H1 (cell line): Measurements from ENCODE around the gene P2RX6. TPM values are rescaled to one million over a fixed set of nuclear protein-coding genes. Genes with fewer than 3 reads are reported as not detected.

Experiments
- CTCF ChIA-PET: fragments of 300-600 bp; sonication (Branson Sonifier 250); formaldehyde crosslinking; loops from one replicate; lab custom pipeline; 2021; ENCODE audit not compliant: partially characterized antibody; lab: Charles Lee
- POLR2A ChIA-PET: fragments of 300-600 bp; sonication (Branson Sonifier 250); formaldehyde crosslinking; loops from one replicate; lab custom pipeline; 2021; ENCODE audit warnings: inconsistent platforms; ENCODE audit not compliant: partially characterized antibody; lab: Charles Lee
- DNase-seq, 2 experiments: peaks; one replicate each; pipeline versions ENCODE4 v3.0.0 to v3.0.0-alpha.2; 2010 to 2022; ENCODE audit warnings: low spot score in 2 of 2, low read depth in 1 of 2, mixed read lengths in 1 of 2
- FAIRE-seq: peaks from 2 replicates; lab custom pipeline; 2011; peaks lifted over from hg19 to GRCh38; lab: Jason Lieb, UNC
- H2AFZ ChIP-seq: 2 replicates; pipeline ENCODE4 v1.8.1; 2012; ENCODE audit warnings: low read length, inconsistent platforms
- H2AK5ac ChIP-seq: 2 replicates; pipeline ENCODE4 v1.6.1; 2013; ENCODE audit warnings: low read depth, low read length
- H2BK120ac ChIP-seq: replicated peaks from 2 replicates; pipeline ENCODE3; 2013; ENCODE audit warnings: low read depth, low read length, inconsistent platforms
- H2BK12ac ChIP-seq: 2 replicates; pipeline ENCODE4 v1.6.1; 2013; ENCODE audit warnings: low read depth, low read length
- H2BK15ac ChIP-seq: 2 replicates; pipeline ENCODE4 v1.6.1; 2013; ENCODE audit warnings: low read length
- H2BK20ac ChIP-seq: 2 replicates; pipeline ENCODE4 v1.6.1; 2013; ENCODE audit warnings: low read length
- H2BK5ac ChIP-seq: 2 replicates; pipeline ENCODE4 v1.6.1; 2013; ENCODE audit warnings: low read depth, low read length
- H3K14ac ChIP-seq: 2 replicates; pipeline ENCODE4 v1.6.1; 2013; ENCODE audit warnings: inconsistent platforms; ENCODE audit not compliant: insufficient read length
- H3K18ac ChIP-seq: 2 replicates; pipeline ENCODE4 v1.6.1; 2013; ENCODE audit warnings: low read length; ENCODE audit errors: extremely low read depth
- H3K23ac ChIP-seq: 2 replicates; pipeline ENCODE4 v1.6.1; 2013; ENCODE audit warnings: inconsistent platforms; ENCODE audit not compliant: insufficient read length
- H3K23me2 ChIP-seq: 2 replicates; pipeline ENCODE4 v1.6.1; 2013; ENCODE audit warnings: low read depth, low read length
- H3K27ac ChIP-seq: 2 replicates; pipeline ENCODE4 v1.6.1; 2011; ENCODE audit warnings: low read depth, low read length, inconsistent platforms
- H3K27me3 ChIP-seq, 4 experiments: replicated peaks in 1 of 4; 1 replicate in 1 of 4; 2 replicates in 3 of 4; pipeline versions ENCODE4 v1.6.1 to v1.8.1; 2011 to 2013; ENCODE audit warnings: low read length in 3 of 4, mild to moderate bottlenecking in 3 of 4, inconsistent platforms in 2 of 4, mixed read lengths in 2 of 4, moderate library complexity in 1 of 4; ENCODE audit not compliant: control insufficient read depth in 3 of 4, insufficient read depth in 3 of 4; ENCODE audit errors: extremely low read depth in 1 of 4
- H3K36me3 ChIP-seq, 4 experiments: 2 replicates each; pipeline versions ENCODE4 v1.6.1 to v1.8.1; 2011 to 2013; ENCODE audit warnings: mild to moderate bottlenecking in 4 of 4, low read length in 3 of 4, moderate library complexity in 2 of 4, control low read depth in 1 of 4, inconsistent platforms in 1 of 4; ENCODE audit not compliant: insufficient read depth in 4 of 4, control insufficient read depth in 2 of 4
- H3K4ac ChIP-seq: replicated peaks from 2 replicates; pipeline ENCODE3; 2013; ENCODE audit warnings: low read length, low read depth, mixed read lengths, inconsistent platforms; ENCODE audit not compliant: insufficient read length
- H3K4me1 ChIP-seq, 4 experiments: replicated peaks in 1 of 4; 1 replicate in 1 of 4; 2 replicates in 3 of 4; pipeline versions ENCODE4 v1.6.1 to v1.8.1; 2011 to 2013; ENCODE audit warnings: low read length in 3 of 4, inconsistent platforms in 2 of 4, mixed read lengths in 1 of 4; ENCODE audit not compliant: insufficient read depth in 4 of 4, control insufficient read depth in 3 of 4
- H3K4me2 ChIP-seq, 2 experiments: 2 replicates each; pipeline versions ENCODE4 v1.6.1 to v1.8.1; 2011 to 2013; ENCODE audit warnings: low read depth in 2 of 2, low read length in 2 of 2, control low read depth in 1 of 2, inconsistent platforms in 1 of 2, mild to moderate bottlenecking in 1 of 2; ENCODE audit not compliant: insufficient read depth in 1 of 2
- H3K4me3 ChIP-seq, 4 experiments: fragments of 200-600, 300-600 bp in 1 of 4; sonication (generic), shearing (Covaris generic), sonication (Bioruptor Twin) in 1 of 4; 2 replicates each; pipeline versions ENCODE4 v1.5.1 to v1.8.1; 2011 to 2016; ENCODE audit warnings: low read length in 4 of 4, low read depth in 3 of 4, control low read depth in 2 of 4, inconsistent platforms in 2 of 4, mild to moderate bottlenecking in 2 of 4, mixed read lengths in 1 of 4, moderate library complexity in 1 of 4; ENCODE audit not compliant: insufficient read depth in 2 of 4; ENCODE audit errors: extremely low read depth in 1 of 4
- H3K56ac ChIP-seq: replicated peaks from 2 replicates; pipeline ENCODE3; 2013; ENCODE audit warnings: low read depth, mild to moderate bottlenecking, mixed read lengths, low read length, inconsistent platforms; ENCODE audit not compliant: insufficient read length
- H3K79me1 ChIP-seq: 2 replicates; pipeline ENCODE4 v1.6.1; 2013; ENCODE audit warnings: low read depth, low read length, control low read depth
- H3K79me2 ChIP-seq, 2 experiments: 2 replicates each; pipeline versions ENCODE4 v1.6.1 to v1.8.1; 2012 to 2013; ENCODE audit warnings: low read length in 2 of 2, mild to moderate bottlenecking in 2 of 2, inconsistent platforms in 1 of 2; ENCODE audit not compliant: insufficient read depth in 2 of 2, control insufficient read depth in 1 of 2
- H3K9ac ChIP-seq, 4 experiments: replicated peaks in 1 of 4; 1 replicate in 1 of 4; 2 replicates in 3 of 4; pipeline versions ENCODE4 v1.6.1 to v1.8.1; 2011 to 2013; ENCODE audit warnings: low read depth in 3 of 4, low read length in 3 of 4, control low read depth in 2 of 4, mild to moderate bottlenecking in 2 of 4, moderate library complexity in 2 of 4, inconsistent platforms in 1 of 4; ENCODE audit errors: extremely low read depth in 1 of 4
- H3K9me3 ChIP-seq, 2 experiments: 2 replicates each; pipeline versions ENCODE4 v1.6.1 to v1.8.1; 2012 to 2013; ENCODE audit warnings: mild to moderate bottlenecking in 2 of 2, moderate library complexity in 2 of 2, control low read depth in 1 of 2, inconsistent platforms in 1 of 2, low read depth in 1 of 2, low read length in 1 of 2, mixed read lengths in 1 of 2; ENCODE audit not compliant: insufficient read depth in 2 of 2
- H4K20me1 ChIP-seq, 2 experiments: replicated peaks in 1 of 2; 2 replicates each; pipeline versions ENCODE3 to v1.8.1; 2011 to 2013; ENCODE audit warnings: inconsistent platforms in 2 of 2, low read length in 2 of 2, mild to moderate bottlenecking in 1 of 2; ENCODE audit not compliant: insufficient read depth in 2 of 2, control insufficient read depth in 1 of 2
- H4K5ac ChIP-seq: 2 replicates; pipeline ENCODE4 v1.6.1; 2013; ENCODE audit warnings: low read length, low read depth, mixed read lengths, inconsistent platforms; ENCODE audit not compliant: insufficient read length
- H4K8ac ChIP-seq: 2 replicates; pipeline ENCODE4 v1.8.0; 2013; ENCODE audit warnings: mild to moderate bottlenecking, moderate library complexity, low read length, inconsistent platforms; ENCODE audit not compliant: insufficient read depth; ENCODE audit errors: extremely low read depth
- H4K91ac ChIP-seq: replicated peaks from 2 replicates; pipeline ENCODE3; 2013; ENCODE audit warnings: low read length, mixed read lengths, inconsistent platforms; ENCODE audit not compliant: insufficient read length
- BCL11A ChIP-seq, 2 experiments: IDR thresholded peaks; one replicate each; pipeline ENCODE4 v1.6.1; 2011; ENCODE audit warnings: low read depth in 2 of 2, low read length in 2 of 2, mild to moderate bottlenecking in 2 of 2
- CEBPB ChIP-seq: IDR thresholded peaks from 2 replicates; pipeline ENCODE4 v1.6.1; 2012; ENCODE audit warnings: low read depth, low read length
- CREB1 ChIP-seq: IDR thresholded peaks from 2 replicates; pipeline ENCODE4 v1.6.1; 2012; ENCODE audit warnings: inconsistent platforms
- EP300 ChIP-seq, 2 experiments: IDR thresholded peaks; 1 replicate in 1 of 2; 2 replicates in 1 of 2; pipeline ENCODE4 v1.6.1; 2011 to 2012; ENCODE audit warnings: low read depth in 2 of 2, low read length in 2 of 2, mild to moderate bottlenecking in 2 of 2, borderline replicate concordance in 1 of 2, inconsistent platforms in 1 of 2, moderate library complexity in 1 of 2
- KDM5A ChIP-seq: fragments of 200-600 bp; IDR thresholded peaks from 2 replicates; pipeline ENCODE4 v1.7.1; 2012; ENCODE audit warnings: mild to moderate bottlenecking, low read length, inconsistent platforms, mixed read lengths
- SAP30 ChIP-seq: fragments of 300-600 bp; sonication (generic); IDR thresholded peaks from 2 replicates; pipeline ENCODE4 v1.7.1; 2012; ENCODE audit warnings: low read length, moderate library complexity, mild to moderate bottlenecking, inconsistent platforms; ENCODE audit not compliant: insufficient read depth, insufficient replicate concordance
- TBP ChIP-seq: IDR thresholded peaks from 2 replicates; pipeline ENCODE4 v1.6.1; 2011; ENCODE audit warnings: low read depth, low read length, improper control_type of control experiment
- WGBS, 2 experiments: shearing (Covaris generic) in 1 of 2; methylation state at CpG; one replicate each; pipeline versions ENCODE4 v1.1.6 to v1.1.7; 2013 to 2015; ENCODE audit warnings: low lambda C conversion rate in 2 of 2, mixed read lengths in 2 of 2, inconsistent platforms in 1 of 2, low coverage in 1 of 2, missing lambda C conversion rate in 1 of 2; ENCODE audit not compliant: insufficient replicate concordance in 2 of 2, insufficient coverage in 1 of 2, insufficient read length in 1 of 2; ENCODE audit errors: extremely low coverage in 1 of 2, missing lambda C conversion rate in 1 of 2; 5-methylcytosine and 5-hydroxymethylcytosine counted together
- polyA plus RNA-seq, 7 experiments: library from polyadenylated mRNA; depleted of rRNA in 3 of 7; stranded (reverse) in 5 of 7; unstranded in 2 of 7; fragments of >200 nt in 5 of 7; fragments of 200-250 nt in 2 of 7; gene quantifications; 1 replicate in 5 of 7; 2 replicates in 1 of 7; 4 replicates in 1 of 7; pipeline versions ENCODE4 v1.2.1 to v1.2.3, GENCODE V29; 2011 to 2013; ENCODE audit warnings: missing spikeins in 2 of 7, mixed read lengths in 2 of 7
- total RNA-seq: library from RNA; stranded (reverse); fragmentation: NEBNext Ultra II Directional; extraction: Animal tissue kit (Norgen Biotek cat#: 25700); gene quantifications from 2 replicates; pipeline ENCODE4 v1.2.1, GENCODE V29; 2021

P2RX6 gene
- total and polyA plus RNA-seq, 2 of the 8 experiments (the other 6 are each of a cell fraction or from before 2014, with no cell fraction given), result 0.09 TPM; not detected in 1

GRCh38 chr22:21030621-21031544 is 15.9 kb downstream of the P2RX6 start:
- no peaks in the 10 kb centered on the region for H4K20me1 ChIP-seq
- H2BK15ac ChIP-seq, result no peak overlapping the region; the same call in 1 of the 2 replicates
- no peak overlapping the region for H3K27ac ChIP-seq
- no peak overlapping the region for H2BK120ac ChIP-seq
- CTCF ChIA-PET, result interaction anchor here (1.0 to 5.5 kb wide), 2 partner anchors 10 to 16 kb away, joined by 3 to 37 read pairs; partner anchors contain the start of gene P2RX6
- H3K4me2 ChIP-seq, result no peak overlapping the region; a peak in 1 of 4 replicates
- no peak overlapping the region for H4K8ac ChIP-seq
- H3K4ac ChIP-seq, result no peak overlapping the region
- peaks cover 6 to 31% (median 26%) of the 10 kb centered on the region in 4 experiments for H3K27me3 ChIP-seq
- H3K18ac ChIP-seq, result no peak overlapping the region
- H3K14ac ChIP-seq, result no peak overlapping the region
- H2BK12ac ChIP-seq, result no peak overlapping the region
- peaks cover 9% of the 10 kb centered on the region; the same call in 1 of the 2 replicates for H3K23me2 ChIP-seq
- H3K4me3 ChIP-seq, result no peak overlapping the region
- H2BK20ac ChIP-seq, result no peak overlapping the region
- 90% methylated on average over 36 of the region's 40 CpGs; no CpG with 5 or more reads in 1 of the 2 experiments for WGBS, 2 experiments
- no peaks in the 10 kb centered on the region for H3K79me2 ChIP-seq
- no peaks in the 10 kb centered on the region for H3K9me3 ChIP-seq
- no peak overlapping the region for H2BK5ac ChIP-seq
- no peak for FAIRE-seq
- no peak for DNase-seq
- TF ChIP-seq BCL11A (IDR thresholded peaks at IDR 0.05; ENCODE audit: low read depth in 2 of 2, low read length in 2 of 2) (no peak), TBP (no peak), CEBPB (no peak), KDM5A (no peak), EP300 (IDR thresholded peaks at IDR 0.05; ENCODE audit: borderline replicate concordance in 1 of 2, low read depth in 2 of 2, low read length in 2 of 2) (no peak), SAP30 (no peak), CREB1 (no peak)
- H4K91ac ChIP-seq, result no peak overlapping the region
- no peak overlapping the region for H4K5ac ChIP-seq
- no peak overlapping the region for H2AK5ac ChIP-seq
- H3K23ac ChIP-seq, result no peak overlapping the region
- POLR2A ChIA-PET, result no interaction called here
- H3K9ac ChIP-seq, result no peak overlapping the region
- H3K79me1 ChIP-seq, result no peaks in the 10 kb centered on the region
- H3K4me1 ChIP-seq, result peaks cover 0 to 5% (median 3%) of the 10 kb centered on the region in 4 experiments; a peak in 3 of 7 replicates
- no peak overlapping the region for H3K56ac ChIP-seq
- H2AFZ ChIP-seq, result no peak overlapping the region
- H3K36me3 ChIP-seq, result no peaks in the 10 kb centered on the region
